Body of pancreas (tissue), 4 donors: ENCODE data around the gene NOL12.

Experiments
- CTCF ChIP-seq, 7 experiments: fragments of 450-650 bp in 4 of 7; fragments of 200-600 bp in 3 of 7; sonication (generic) in 3 of 7; IDR thresholded peaks; one replicate each; pipeline ENCODE4 v1.5.1; 2016 to 2019; ENCODE audit warnings: antibody characterized with exemption in 7 of 7
- POLR2A ChIP-seq, 3 donors: fragments of 450-650 bp; IDR thresholded peaks; one replicate each; pipeline ENCODE4 v1.6.1; 2016; ENCODE audit warnings: antibody characterized with exemption in 3 of 3, mild to moderate bottlenecking in 2 of 3

GRCh38 chr22:37636949-37637273 is 49.2 kb upstream of the NOL12 start:
- TF ChIP-seq CTCF (IDR thresholded peaks at IDR 0.05) (no peak), POLR2A (IDR thresholded peaks at IDR 0.05) (no peak)
